GM19452 (cell line): ENCODE measurements around the gene CRYAB.
"Not testable (repeated sequence)": the region's sequence is repeated elsewhere in the genome, so short reads cannot be mapped to it uniquely, and the experiment has no call there.

Experiments used
- ATAC-seq: cut with Tn5 transposase; IDR thresholded peaks from one replicate; pipeline ENCODE4 v1.9.1; 2021; ENCODE audit not compliant: unreplicated experiment

CRYAB gene

DNA sequence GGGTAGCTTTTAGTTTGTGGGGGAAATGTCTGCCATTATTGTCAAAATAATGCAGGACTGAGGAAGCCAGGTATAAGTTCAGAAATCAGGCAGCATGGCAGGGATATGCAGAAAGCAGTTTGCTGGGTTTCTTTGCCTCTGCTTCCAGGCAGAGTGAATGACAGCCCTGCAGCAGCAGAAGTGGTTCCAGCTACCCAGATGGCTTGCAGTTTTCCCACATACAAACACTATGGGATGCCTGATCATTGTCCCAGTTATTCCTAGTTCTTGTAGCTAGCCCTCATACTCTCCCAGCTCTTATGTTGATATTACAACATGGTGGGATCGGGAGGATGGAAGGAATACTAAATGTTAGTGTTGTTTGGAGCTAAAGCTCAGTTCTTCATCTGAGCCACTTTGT, 22.7 kb upstream of the CRYAB start:
- ATAC-seq: no peak

DNA sequence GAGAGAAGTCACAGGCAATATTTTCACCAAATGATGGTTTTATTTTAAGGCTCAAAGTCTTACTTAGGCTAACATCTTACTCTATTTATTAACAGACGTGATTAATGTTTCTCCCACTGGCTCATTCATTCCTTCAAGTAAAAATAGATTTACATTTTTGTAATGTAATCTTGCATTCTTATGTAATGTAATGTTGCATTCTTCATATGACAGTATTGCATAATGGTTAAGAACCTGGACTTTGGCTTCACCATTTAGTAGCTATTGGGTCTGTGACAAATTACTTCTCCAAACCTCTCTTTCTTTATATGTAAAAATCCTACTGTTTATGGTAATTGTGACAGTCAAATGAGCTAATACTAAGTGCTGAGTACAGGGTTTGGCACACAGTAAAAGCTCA, 22.3 kb upstream of the CRYAB start:
- no peak for ATAC-seq

DNA sequence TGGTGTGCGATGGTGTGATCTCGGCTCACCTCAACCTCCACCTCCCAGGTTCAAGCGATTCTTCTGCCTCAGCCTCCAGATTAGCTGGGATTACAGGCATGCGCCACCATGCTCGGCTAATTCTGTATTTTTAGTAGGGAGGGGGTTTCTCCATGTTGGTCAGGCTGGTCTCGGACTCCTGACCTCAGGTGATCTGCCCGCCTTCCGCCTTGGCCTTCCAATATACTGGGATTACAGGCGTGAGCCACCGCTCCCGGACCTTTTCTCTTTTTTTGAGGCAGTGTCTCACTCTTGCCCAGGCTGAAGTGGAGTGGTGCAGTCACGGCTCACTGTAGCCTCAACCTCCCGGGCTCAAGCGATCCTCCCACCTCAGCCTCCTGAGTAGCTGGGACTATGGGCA, 21.6 kb upstream of the CRYAB start:
- ATAC-seq: not testable (repeated sequence)

DNA sequence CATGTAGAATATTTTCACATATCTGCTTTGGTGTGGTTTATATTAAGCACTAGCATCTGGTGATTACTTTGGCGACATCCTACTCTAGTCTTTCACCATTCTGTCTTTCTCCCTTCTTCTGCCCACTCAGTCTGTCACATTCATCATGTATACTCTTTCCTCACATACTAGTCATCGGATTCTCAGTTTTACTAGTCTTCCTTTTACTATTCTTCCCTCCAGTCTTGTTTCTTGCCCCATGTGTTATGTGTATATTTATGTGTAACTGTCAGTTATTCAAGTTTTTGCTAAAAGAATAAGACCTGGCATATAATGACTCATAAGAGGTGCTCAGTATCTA, 21.0 kb upstream of the CRYAB start:
- no peak for ATAC-seq

DNA sequence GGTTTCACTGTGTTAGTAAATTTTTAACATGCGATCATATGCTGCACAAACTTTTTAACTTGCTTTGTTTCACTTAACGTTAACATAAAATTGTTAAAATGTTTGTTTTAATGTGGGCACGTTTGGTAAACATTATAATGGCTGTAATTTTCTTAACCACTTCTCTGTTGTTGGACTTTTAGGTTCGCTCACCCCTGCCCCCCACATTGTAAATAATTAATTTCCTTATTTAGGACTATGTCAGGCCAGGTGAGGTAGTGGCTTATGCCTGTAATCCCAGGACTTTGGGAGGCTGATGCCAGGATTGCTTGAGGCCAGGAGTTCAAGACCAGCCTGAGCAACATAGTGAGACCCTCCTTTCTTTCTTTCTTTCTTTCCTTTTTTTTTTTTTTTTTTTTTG, 18.9 kb upstream of the CRYAB start:
- no peak for ATAC-seq

DNA sequence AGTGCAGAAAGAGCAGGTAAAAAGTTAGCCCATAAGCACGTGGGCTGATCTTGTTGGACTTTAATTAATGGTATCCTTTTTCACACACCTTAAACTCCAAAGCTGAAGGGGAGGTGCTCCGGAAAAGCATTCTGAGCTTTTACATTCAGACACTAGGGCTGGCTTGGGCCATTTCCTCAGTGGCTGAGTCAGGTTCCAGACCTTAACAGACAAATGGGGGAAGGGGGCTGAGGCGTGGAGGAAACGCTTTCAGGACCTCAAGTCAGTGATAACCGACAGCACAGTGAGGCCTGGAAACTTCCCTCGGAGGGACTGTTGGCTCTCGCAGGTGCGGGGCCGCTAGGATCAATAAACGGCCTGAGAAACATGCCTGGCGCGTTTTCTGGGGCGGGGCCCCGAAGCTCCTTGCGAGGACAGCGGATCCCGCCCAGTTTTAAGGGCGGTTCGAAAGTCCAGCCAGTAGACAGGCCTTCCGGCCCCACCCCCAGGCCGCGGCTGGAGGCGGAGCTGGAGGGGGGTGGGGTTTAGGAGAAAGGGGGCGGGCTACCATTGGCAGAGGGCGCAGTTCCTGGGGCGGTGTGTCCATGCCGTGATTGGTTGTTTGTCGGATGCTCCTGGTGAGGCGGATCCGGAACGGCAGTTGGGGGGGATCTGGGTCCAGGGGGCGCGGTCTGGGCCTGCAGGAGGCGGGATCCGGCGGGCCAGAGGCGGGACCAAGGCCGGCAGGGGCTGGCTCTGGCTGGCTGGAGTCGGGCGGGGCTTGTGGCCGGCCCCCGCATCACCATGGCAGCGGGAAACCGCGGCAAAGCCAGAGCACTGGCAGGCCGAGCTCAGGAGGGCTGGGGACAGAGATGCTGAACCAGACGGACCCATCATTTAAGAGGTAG, 15.2 kb upstream of the CRYAB start:
- peak; percentile 90 for ATAC-seq

DNA sequence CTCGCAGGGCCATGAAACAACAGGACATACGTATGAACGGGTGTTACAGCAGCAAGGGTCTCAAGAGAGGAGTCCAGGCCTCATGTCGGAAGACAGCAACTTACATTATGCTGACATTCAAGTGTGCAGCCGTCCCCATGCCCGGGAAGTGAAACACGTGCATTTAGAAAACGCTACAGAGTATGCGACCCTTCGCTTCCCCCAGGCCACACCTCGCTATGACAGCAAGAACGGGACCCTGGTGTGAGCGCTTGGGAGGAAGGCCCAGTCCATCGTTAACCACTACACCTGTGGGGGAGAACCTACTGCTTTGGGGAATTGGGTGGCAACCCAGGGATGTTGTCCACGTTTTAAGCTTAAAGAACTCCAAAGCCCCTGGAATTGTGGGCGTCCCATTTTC, 14.4 kb upstream of the CRYAB start:
- no peak for ATAC-seq

DNA sequence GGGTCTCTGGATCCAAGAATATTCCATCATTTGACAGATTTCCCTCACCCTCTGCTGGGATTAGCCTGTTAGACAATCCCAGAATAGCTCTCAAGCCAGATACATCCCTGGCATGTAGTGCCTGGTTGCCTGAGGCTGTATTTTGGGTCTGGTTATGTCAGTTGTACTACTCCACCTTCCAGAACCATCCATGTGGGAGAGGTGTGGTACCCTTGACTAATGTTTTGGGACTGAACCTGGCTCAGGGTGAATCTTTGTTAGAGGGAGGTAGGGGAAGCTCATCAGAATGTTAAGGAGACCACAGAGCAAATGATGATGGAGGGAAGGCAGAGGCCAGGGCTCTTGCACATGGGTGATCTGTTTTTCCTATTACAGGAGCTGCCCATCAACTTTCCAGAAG, 12.4 kb upstream of the CRYAB start:
- no peak for ATAC-seq

DNA sequence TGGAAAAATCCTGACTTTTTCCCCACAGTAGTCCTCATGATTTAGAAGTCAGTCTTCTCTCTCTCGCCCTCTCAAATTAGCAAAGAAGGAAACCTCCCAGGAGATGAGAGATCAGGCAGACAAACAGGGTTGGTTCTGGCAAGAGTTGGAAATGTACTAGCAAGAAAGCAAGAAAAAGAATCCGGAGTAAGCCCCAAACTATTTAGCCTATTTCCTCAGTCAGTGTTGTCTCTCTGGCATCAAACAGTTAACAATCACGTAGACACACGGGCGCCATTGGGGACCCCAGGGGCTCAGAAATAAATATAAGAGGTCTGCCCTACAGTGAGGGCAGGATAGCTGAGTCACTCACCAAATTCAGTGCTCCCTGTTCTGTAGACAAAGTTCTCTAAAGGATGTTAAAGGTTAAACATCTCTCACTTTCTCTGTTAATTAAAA, 11.8 kb upstream of the CRYAB start:
- no peak for ATAC-seq

DNA sequence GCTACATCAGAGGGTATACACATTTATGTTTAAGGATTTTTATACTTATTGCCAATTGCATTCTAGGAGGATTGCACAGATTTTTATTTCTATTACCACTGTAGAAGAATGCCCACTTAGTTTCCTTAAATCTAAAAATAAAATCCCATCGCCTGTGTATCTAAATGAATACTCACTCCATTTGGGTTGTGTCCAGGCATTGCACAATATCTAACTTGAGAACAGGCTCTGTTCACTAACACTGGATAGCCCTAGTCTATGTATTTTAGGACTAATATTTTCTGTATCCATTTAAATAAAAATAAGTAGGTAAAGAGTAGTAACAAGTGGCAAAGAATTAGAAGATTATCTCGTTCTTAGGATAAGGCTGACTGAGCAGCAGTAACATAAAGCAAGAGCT, 11.2 kb upstream of the CRYAB start:
- no peak for ATAC-seq

DNA sequence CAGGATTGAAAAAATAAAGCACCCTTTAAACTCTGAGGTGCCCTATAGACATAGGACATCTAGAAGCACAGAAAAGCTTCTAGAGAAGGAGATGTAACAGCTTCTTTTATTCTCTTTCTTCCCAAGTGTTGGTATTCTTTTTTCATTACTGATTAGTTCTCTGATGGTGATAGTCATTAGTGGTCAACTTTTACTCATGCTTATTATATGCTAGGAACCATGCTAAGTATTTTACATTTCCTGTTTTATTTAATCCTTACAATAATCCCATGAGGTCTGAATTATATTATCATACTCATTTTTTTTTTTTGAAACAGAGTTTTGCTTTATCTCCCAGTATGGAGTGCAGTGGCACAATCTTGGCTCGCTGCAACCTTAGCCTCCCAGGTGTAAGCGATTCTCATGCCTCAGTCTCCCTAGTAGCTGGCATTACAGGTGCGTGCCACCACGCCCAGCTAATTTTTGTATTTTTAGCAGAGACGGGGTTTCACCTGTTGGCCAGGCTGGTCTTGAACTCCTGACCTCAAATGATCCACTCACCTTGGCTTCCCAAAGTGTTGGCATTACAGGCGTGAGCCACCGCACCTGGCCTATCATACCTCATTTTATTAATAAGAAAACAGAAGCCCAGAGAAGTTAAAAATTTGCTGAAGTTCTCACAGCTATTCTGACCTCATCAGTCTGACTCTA, 10.1 kb upstream of the CRYAB start:
- no peak for ATAC-seq

DNA sequence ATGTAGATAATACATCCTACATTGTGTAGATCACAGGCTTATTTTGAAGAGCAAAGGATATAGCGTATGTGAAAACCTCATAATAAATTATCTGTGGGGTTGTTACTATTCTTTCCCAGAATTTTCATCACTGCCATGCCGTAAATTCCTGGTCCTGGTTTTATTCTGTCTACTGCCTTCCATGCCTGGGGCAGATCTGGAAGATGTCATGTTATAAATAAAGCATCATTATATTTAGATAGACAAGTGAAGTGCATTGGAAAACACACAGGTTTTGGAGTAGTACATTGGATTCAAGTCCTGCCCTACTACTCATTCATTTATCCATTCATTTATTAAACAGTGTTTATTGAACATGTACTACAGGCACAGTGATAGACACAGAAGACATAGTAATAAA, 9.3 kb upstream of the CRYAB start:
- ATAC-seq: no peak

DNA sequence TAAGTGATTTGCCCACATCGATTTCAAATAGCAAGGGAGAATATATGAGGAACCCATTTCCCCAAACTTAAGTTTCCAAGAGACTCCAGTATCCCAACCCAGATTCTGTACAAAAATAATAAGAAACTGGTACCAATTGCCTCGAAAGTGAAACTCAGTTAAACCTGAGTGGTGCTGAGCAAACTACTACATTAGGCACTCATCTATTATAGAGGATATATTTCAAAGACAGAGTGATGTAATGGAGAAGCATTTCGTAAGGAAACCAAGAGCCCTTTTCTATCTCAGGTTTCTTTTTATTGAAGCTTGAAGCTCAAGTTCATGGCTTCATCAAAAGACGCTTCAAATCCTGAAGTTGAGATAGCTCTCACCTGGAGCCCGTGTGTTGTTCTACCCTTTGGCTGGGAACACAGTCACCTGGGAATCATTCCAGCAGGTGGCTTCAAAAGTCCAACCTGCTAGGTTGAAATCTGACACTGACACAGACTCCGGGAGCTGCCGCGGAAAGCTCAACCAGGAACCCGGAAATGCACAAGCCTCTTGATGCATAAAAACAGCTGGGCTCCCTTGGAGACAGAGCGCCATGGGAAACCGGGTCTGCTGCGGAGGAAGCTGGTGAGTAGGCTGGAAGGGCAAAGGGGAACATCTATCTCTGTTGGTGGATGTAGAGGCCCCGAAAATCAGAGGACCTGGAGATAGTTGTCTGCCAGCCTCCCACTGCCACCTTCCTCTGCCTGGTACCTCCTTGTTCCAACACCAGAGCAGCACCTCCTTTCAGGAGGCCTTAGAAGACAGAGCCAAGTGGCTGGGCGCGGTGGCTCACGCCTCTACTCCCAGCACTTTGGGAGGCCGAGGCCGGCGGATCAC, 7.1 kb upstream of the CRYAB start, which contains the start of gene C11orf52:
Gene C11orf52, plus strand, starts transcription at position 524 of the 867 bp plus-strand sequence. Its CDS starts 60 bp downstream, at position 584.
- ATAC-seq: no peak

DNA sequence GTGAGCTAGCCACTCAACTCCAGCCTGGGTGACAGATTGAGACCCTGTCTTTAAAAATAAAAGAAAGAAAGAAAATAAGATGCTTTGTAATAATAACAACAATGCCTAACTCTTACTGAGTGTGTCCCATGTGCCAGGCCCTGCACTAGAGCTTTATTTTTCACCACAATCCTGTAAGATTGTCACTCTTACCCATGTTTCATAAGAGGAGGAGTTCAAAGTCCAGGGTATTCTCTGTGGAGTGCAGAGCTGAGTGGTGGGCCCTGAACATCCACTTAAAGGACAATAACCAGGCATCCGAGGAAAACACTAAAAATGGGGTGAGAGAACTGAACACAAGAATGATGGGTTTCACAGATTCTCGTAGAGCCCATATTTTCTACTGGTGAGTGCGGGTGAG, 6.2 kb upstream of the CRYAB start:
- ATAC-seq: no peak

DNA sequence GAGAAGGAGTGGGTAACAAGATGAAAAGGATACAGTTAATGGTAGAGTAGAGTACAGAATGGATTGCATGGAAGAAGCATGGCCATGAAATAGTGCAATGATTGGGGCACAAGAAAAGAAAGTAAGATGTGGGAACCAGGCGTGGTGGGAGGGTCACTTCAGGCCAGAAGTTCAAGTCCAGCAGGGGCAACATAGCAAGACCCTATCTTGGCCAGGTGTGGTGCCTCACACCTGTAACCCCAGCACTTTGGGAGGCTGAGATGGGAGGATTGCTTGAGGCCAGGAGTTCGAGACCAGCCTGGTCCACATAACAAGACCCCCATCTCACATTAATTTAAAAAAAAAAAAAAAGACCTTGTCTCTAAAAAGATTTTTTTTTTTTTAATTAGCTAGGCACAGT, 5.7 kb upstream of the CRYAB start:
- no peak for ATAC-seq

DNA sequence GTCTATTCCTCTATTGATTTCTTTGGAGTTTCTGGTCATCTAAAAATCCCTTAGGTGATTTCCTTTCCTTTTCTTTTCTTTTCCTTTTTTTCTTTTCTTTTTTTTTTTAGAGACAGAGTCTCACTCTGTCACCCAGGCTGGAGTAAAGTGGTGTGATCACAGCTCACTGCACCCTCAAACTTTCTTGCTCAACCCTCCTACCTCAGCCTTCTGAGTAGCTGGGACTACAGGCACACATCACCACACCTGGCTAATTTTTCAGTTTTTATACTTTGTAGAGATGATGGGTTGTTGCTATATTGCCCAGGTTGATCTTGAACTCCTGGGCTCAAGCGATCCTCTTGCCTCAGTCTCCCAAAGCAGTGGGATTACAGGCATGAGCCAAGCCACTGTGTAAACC, 5.2 kb upstream of the CRYAB start:
- no peak for ATAC-seq

DNA sequence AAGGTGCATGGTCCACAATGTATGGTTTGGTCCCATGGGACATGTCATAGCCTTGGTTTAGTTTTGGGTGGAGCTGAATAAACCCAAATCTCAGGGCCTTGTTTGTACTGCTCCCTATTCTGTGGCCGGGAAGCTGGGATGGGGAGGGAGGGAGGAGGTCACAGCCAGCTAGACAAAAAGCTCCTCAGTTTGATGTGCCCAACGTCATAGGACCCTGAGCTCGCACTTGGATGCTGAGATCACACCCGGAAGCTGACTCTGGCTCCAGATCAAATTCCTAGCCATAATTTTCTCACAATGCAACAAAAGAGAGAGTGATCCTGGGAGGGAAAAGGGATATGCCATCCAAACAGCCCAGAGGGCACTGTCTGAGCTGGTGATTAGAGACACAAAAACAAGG, 2.4 kb upstream of the CRYAB start:
- ATAC-seq: no peak

DNA sequence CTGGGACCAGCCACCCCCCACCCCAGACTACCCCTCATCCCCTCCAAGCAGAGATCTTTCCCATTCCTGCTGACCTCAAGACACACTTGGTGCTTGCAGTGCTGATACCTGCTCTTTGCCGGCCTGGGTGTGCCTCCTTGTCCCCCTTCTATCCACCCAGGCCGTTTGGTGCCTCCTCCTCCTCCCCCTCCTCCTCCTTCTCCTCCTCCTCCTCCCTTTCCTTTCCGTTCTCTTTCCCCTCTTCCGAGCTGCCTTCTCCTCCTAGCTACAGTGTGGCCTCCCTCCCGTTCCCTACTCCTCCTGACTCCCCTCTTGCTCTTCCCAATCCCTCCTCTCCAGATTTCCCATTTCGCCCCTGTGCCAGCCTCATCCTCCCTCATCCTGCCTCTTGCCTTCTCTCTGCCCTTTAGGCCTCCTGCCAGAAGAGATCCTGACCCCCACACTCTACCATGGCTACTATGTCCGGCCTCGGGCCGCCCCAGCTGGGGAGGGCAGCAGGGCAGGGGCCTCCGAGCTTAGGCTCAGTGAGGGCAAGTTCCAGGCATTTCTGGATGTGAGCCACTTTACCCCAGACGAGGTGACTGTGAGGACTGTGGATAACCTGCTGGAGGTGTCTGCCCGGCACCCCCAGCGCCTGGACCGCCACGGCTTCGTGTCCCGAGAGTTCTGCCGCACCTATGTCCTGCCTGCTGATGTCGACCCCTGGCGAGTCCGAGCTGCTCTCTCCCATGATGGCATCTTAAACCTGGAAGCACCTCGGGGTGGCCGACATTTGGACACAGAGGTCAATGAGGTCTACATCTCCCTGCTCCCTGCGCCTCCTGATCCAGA, 1.7 kb upstream of the CRYAB start:
- ATAC-seq: no peak

DNA sequence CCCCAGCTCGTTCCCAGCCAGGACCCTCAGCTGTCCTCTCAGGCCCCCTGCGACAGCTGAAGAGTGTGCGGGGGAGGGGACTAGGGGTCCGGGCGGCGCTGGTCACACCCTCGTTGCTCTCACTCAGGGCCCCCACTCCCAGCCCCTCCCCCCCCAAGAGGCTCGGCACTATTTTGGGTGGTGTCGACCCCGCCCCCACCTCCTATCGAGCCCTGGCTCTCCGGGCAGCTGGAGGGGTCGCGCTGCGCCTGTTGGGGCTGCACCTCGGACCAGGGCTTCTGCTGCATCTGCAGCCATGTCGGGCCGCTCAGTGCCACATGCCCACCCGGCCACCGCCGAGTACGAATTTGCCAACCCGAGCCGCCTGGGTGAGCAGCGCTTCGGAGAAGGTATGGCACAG, 965 bp upstream of the CRYAB start, which contains the start of gene HSPB2:
Gene HSPB2, plus strand, starts transcription at position 200 of the 400 bp plus-strand sequence. Its CDS starts 96 bp downstream, at position 296.
- ATAC-seq: no peak
